Neutrophil (primary cell): ENCODE data around the gene KRT73.

Experiments
- H3K27ac ChIP-seq: fragments of 200-600 bp; sonication (generic); 2 replicates; pipeline ENCODE4 v1.5.1; 2016; ENCODE audit warnings: mild to moderate bottlenecking, moderate library complexity
- H3K27me3 ChIP-seq: fragments of 200-600 bp; sonication (generic); 2 replicates; pipeline ENCODE4 v1.6.0; 2016; ENCODE audit warnings: mild to moderate bottlenecking
- H3K36me3 ChIP-seq: fragments of 200-600 bp; sonication (generic); 2 replicates; pipeline ENCODE4 v1.5.1; 2017
- H3K4me1 ChIP-seq, 2 experiments: fragments of 200-600 bp in 1 of 2; sonication (generic) in 1 of 2; 1 replicate in 1 of 2; 2 replicates in 1 of 2; pipeline versions ENCODE4 v1.5.1 to v1.6.1; 2013 to 2016; ENCODE audit warnings: low read depth in 1 of 2, low read length in 1 of 2, mild to moderate bottlenecking in 1 of 2, moderate library complexity in 1 of 2; ENCODE audit not compliant: control insufficient read depth in 1 of 2, insufficient read depth in 1 of 2
- H3K4me3 ChIP-seq, 2 experiments: fragments of 200-600 bp in 1 of 2; sonication (generic) in 1 of 2; 1 replicate in 1 of 2; 2 replicates in 1 of 2; pipeline ENCODE4 v1.5.1; 2013 to 2016; ENCODE audit warnings: low read depth in 1 of 2, low read length in 1 of 2, mild to moderate bottlenecking in 1 of 2, moderate library complexity in 1 of 2
- H3K9me3 ChIP-seq: fragments of 200-600 bp; sonication (generic); 2 replicates; pipeline ENCODE4 v1.5.1; 2016
- TF ChIP-seq, protein P1 (sequence below): fragments of 200-600 bp; sonication (generic); IDR thresholded peaks from 2 replicates; pipeline ENCODE4 v1.5.1; 2016; ENCODE audit warnings: antibody characterized with exemption

KRT73 gene

DNA sequence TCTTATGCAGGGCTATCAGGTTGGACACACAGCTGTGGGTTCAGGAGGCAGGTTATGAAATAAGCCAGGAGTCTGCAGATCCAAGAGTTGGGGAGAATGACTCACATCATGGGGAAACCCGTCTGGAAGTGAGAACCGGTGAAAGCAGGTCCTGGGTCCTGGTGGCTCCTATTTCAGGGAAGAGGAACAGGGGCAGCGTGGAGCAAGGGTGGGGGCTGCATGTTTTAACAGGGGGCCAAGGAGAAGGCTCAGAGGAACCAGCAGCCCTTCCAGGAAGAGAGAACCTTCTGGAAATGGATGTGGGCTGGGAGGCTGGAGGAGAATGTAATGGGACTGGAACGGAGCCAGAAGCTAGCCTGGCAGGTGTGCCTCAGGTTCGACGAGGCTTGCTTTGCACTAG, 36.9 kb downstream of the KRT73 start:
- Histone ChIP-seq H3K27ac (no peak overlapping the region), H3K4me1 (no peaks in the 10 kb centered on the region)

DNA sequence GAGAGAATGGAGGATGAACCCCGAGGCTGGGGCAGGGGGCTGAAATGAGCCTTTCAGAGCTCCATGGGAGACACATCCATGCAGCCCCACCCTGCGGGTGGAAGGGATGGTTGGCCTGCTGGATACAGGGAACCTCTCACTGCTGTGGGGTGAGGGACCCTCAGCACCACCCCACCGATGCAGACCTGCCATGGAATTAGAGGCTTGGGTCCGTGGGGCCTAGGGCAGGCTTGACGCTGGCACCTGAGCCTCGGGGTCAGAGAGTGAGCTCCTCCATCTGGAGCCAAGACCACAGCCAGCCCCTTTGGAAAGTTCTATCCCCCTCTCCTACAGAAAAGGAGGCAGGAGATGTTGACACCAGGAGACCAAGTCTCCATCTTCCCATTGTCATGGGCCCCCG, 37.3 kb downstream of the KRT73 start:
- Histone ChIP-seq H3K4me3 (no peak overlapping the region), H3K4me1 (no peaks in the 10 kb centered on the region), H3K9me3 (no peaks in the 10 kb centered on the region), H3K36me3 (no peaks in the 10 kb centered on the region), H3K27ac (no peak overlapping the region), H3K27me3 (no peaks in the 10 kb centered on the region)
- TF ChIP-seq, protein P1, sequence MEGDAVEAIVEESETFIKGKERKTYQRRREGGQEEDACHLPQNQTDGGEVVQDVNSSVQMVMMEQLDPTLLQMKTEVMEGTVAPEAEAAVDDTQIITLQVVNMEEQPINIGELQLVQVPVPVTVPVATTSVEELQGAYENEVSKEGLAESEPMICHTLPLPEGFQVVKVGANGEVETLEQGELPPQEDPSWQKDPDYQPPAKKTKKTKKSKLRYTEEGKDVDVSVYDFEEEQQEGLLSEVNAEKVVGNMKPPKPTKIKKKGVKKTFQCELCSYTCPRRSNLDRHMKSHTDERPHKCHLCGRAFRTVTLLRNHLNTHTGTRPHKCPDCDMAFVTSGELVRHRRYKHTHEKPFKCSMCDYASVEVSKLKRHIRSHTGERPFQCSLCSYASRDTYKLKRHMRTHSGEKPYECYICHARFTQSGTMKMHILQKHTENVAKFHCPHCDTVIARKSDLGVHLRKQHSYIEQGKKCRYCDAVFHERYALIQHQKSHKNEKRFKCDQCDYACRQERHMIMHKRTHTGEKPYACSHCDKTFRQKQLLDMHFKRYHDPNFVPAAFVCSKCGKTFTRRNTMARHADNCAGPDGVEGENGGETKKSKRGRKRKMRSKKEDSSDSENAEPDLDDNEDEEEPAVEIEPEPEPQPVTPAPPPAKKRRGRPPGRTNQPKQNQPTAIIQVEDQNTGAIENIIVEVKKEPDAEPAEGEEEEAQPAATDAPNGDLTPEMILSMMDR = no peak

More for the DNA sequence above, 36.9 kb downstream of the KRT73 start:
- no peaks in the 10 kb centered on the region for H3K9me3 ChIP-seq
- H3K4me3 ChIP-seq = no peak overlapping the region
- H3K36me3 ChIP-seq = no peaks in the 10 kb centered on the region
- TF ChIP-seq, protein P1 = no peak
- H3K27me3 ChIP-seq = no peaks in the 10 kb centered on the region

DNA sequence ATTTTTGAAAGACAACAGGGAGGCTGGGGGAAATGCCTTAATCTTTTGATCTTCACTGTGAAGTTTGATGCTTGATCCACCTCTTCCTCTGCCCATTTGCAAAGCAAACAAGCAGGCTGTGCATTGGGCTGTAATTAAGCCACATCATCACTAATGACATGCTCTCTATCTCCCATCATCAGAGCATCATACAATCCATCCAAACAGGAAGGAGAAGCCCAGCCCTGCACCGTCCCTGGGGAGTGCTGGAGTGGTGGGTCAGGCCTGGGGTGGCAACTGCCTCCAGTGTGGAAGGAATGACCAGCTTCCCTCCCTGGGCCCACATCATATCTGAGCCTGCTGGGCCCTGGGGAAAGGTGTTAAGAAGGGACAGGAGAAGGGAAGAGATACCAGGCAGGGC, 37.9 kb downstream of the KRT73 start:
- Histone ChIP-seq H3K4me1 (no peaks in the 10 kb centered on the region), H3K9me3 (no peaks in the 10 kb centered on the region), H3K27me3 (no peaks in the 10 kb centered on the region), H3K27ac (no peak overlapping the region), H3K4me3 (no peak overlapping the region), H3K36me3 (no peaks in the 10 kb centered on the region)
- TF ChIP-seq, protein P1 = no peak

DNA sequence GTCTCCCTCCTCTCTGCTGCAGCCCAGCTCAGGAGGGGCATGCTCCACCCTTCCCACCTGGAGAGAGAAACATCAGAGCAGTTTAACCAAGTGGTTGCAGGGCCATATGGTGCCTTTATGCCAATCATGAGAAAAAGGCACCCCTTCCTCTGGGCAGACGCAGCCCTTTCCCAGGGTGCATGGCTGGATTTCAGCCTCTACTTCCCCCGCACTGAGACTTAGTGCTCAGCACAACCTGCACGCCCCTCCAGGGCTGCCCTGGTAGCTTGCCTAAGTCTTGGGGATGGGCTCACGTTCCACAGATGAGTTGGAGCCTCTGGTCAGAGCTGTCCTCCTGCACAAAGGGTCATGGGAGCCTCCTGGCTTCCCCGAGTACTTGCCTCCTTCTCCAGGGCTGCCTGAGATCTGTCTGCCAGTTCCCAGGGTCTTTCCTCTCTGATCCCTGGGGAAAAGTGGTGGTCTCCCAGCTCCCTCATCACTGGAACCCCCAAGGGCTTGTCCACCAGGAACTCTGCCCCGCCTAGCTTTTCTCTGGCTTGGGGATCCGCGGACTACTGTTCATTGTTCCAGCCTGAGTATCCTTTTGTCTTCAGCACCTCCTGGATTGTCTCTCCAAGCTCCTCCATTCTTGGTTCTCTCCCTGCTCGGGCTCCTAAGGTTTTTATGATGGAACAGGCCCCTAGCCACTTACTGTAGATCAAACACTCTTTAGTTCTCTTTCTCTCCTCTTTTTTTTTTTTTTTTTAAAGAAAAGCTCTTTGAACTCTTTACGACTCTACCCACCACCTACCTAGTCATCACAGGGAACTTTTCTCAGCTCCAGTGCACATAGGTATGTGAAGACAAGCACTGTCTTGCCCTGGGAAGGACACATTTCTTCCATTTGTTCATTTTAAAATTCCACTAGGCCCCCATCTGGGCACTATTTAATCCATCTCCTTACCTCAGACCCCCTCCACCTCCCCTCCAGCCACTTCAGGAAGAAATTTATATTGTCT, 38.6 kb downstream of the KRT73 start:
- no peaks in the 10 kb centered on the region for H3K9me3 ChIP-seq
- TF ChIP-seq, protein P1 = no peak
- H3K4me3 ChIP-seq = no peak overlapping the region
- no peak overlapping the region for H3K27ac ChIP-seq
- H3K4me1 ChIP-seq = no peaks in the 10 kb centered on the region
- no peaks in the 10 kb centered on the region for H3K36me3 ChIP-seq
- H3K27me3 ChIP-seq = no peaks in the 10 kb centered on the region

DNA sequence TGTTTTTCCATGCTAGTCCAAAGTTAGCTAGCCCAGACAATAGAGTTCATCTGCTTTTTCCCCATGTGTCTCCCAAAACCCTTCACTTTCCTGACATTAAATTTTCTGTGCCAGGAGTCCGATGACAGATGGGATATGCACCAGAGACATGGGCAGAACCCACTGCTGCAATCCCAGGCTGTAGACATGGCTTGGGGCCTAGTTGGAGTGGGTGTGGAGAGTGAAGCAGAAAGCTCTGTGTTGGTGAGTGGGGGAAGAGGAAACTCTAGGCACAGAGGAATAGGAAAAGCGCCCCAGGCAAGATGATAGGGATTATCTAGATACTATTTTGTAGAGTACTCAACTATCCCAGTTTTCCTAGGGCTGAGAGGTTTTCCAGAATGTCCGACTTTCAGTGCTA, 39.9 kb downstream of the KRT73 start:
- TF ChIP-seq, protein P1 = no peak
- no peaks in the 10 kb centered on the region for H3K36me3 ChIP-seq
- H3K27me3 ChIP-seq = no peaks in the 10 kb centered on the region
- no peak overlapping the region for H3K4me3 ChIP-seq
- H3K27ac ChIP-seq = no peak overlapping the region
- no peaks in the 10 kb centered on the region for H3K9me3 ChIP-seq
- no peaks in the 10 kb centered on the region for H3K4me1 ChIP-seq
